NK-92 (cell line): Measurements from ENCODE around the gene GNB1L.

ENCODE experiments used
- DNase-seq: peaks from one replicate; lab custom pipeline; 2025; ENCODE audit not compliant: unreplicated experiment; lab: John Stamatoyannopoulos, UW

The GNB1L gene

DNA sequence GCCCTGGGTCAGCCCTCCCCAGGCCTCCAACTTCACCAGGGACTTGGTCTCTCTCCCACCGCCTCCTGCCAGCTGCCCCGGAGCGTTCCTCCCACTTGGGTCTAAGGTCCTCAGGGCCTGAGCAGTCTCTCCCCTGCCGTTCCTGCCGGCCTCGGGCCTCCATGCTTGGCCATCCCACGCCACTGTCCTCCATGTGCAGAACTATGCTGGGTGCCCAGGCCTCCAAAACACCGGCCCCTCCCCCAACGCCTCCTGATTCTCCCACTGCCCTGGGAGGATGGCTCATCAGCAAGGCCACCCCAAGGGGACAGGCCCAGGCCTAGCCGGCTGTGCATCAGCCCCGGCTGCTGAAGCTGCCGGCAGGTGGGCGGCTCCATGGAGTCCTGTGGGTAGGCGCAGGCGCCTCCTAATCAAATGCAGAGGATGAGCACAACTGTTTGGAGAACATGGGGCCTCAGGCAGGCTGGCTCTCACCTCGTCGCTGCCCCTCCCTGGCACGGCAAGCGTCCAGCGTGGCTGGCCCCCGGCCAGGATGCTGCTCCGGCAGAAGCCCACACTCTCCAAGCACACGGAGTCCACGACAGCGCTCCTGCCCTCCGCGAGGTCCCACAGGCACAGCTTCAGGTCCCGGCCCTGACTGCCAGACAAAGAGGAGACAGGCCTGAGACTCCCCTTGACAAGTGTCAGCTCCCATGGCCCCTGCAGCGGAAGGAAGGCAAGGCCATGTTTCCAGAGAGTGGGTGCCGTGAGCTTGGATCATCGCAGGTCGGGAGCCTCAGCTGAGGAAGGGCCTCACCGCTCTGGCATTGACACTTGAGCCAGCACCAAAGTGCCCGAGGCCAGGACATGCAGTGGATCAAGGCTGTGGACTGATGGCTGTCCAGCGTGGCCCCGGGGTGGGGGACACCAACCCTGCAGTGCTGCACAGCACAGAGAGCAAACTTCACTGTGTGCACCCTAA lies 42.6 kb downstream of the GNB1L start:
- no peak for DNase-seq

DNA sequence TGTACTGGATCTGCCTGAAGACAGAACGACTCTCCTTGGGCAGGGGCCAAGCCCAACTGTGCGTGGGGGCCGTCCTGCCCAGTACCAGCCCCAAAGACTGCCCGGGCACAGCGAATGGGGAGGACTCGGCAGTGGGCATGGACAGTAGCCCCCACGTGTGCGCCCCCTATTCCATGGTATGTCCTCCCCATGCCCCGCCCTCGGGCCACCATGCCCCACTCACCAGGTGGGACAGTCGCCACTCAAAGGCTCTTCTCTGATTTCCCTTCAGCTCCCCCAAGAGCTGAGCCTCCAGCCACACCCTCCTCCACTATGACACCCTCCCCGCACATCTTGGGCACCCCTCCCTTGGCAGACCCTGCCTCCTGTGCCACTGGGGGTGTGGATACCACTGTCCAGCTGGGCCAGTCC lies 43.5 kb downstream of the GNB1L start:
- DNase-seq: no peak

DNA sequence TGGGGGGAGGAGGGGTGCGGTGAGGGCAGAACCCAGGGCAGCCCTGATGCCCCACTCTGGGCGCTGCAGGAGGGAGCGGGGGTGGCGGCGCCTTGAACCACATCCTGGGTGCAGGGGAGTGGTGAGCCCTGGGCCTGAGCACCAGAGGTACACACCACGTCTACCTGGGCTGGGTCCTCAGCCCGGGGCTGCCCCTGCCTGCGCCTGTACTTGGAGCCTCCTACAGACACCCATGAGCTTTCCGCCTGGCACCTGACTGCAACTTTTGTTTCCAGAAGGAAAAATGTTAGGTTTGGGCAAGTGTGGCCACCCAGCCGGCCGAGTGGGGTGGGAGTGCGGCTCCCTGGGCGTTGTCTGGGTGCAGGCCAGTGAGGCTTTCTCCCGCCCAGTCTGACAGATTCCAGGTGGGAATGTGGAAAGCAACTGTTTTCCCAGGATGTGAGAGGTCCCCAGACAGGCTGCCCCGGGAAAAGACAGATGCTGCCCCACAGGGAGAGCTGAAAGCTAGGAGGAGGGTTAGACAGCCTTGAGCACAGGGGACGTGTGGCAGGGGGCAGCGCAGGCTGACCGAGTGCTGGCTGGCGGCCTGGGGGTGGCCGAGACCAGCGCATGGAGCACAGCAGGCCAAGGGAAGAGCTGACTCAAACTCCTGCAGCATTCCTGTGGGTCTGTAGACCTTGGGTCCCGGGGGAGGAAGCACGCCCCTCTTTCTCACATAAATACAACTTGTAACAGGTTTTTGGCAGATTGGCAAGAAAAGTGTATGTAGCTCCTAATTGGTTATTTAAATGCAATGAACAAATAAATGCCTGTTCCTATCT lies 44.1 kb downstream of the GNB1L start:
- DNase-seq: no peak

DNA sequence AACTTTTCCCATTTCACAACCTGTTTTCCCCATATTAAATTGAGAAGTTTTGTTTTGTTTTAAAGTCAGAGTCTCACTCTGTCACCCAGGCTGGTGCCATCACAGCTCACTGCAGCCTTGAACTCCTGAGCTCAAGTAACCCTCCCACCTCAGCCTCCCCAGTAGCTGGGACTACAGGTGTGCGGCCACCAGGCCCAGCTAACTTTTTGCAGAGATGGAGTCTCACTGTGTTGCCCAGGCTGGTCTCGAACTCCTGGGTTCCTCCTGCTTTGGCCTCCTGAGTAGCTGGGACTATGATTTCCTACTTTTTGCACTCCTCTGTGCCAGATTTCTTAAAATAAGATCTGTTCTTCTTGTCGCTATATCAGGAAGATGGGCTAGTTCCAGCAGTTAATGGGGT lies 44.9 kb downstream of the GNB1L start:
- no peak for DNase-seq

DNA sequence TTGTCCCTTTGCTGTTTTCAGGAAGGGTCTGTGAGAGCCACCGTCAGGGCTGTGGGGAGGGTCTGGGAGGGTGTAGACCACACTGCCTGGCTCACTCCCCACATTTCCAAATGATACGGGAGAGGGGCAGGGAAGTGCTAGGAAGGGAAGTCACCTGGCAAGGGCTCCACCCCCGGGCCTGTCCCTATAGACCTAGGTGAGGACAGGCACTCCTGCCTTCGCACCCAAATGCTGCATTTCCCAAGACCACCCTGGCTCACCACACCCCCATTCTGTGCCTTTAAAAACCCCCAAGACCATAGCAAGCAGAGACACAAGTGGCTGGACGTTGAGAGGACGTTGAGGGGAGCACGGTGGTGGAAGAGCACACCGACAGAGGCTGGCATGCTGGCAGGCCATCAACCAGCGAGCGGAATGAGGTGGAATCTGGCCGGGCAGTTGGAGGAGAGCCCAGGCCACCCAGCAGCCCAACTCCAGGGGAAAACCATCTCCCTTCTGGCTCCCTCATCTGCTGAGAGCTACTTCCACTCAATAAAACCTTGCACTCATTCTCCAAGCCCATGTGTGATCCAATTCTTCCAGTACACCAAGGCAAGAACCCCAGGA lies 45.7 kb downstream of the GNB1L start:
- DNase-seq: no peak

DNA sequence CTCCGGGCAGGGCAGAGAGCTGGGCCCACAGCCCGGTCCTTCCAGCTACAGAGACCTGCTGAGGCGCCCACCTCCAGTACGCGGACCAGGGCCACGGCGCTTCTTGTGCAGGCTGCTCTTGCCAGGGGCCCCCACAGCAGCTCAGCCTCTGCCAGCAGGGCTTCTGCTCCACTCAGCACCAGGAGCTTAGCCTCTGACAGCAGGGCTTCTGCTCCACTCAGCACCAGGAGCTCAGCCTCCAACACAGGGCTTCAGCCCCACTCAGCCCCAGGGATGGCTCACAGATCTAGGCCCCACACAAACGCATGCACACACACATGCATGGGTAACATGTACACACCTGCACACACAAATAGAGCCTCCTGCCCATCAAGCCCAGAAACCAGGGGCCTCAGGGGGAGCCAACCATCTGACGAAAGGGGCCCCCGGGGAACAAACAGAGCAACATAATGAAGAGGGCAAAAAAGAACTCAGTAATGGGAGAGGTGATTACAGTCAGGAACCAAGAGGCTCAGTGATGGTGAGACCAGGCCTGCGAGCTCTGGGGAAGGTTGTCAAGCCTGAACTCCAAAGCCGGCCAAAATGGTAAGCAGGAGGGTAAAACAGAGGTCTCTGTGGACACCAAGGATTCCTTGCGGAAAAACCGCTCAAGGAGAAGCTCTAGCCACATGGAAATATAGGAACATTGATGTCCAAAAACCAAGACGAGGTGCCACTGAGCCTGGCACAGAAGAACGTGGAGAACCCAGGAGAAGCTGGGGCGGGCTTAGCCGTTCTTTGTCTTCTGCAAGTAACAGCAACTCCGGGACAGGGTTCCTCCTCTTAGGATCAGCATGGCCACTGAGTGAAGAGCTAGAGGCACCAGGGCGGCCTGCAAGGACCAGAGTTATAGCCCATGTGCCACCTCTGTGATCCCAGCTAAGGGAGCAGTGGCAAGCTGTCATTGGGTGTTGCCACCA lies 46.5 kb downstream of the GNB1L start:
- DNase-seq: no peak

DNA sequence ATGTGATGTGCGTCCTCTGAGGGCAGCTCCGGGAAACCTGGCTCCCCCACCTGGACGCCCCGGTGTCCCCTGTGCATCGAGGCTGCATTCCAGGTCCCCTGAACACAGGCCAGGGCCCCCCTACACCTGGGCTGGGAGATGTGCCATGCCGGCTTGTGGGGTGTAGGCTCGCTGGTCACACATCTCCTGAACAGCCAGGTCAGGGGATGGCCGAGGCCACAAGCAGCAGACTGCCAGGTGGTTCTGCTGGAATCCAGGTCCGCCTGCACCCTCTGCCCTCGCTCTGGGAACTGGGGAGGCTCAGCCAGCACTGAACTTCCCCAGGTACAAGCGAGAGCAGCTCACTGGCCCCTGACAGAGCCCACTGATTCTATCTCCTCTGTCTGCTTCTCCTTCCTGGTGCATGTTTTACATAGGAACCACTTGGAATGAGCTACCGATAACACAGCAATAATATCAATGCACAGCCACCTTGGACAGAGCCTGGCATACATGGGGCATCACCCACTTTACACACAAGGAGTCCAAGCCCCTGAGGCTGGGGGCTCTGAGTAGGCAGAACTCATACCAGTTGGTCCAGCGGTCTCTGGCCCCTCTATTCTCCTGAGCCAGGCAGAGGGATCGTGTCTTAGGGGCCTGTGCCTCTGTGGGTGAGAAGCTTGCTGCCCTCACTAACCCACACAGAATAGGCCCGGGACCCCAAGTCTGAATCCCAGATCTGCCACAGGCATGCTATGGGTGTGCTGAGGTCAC lies 47.3 kb downstream of the GNB1L start:
- no peak for DNase-seq

DNA sequence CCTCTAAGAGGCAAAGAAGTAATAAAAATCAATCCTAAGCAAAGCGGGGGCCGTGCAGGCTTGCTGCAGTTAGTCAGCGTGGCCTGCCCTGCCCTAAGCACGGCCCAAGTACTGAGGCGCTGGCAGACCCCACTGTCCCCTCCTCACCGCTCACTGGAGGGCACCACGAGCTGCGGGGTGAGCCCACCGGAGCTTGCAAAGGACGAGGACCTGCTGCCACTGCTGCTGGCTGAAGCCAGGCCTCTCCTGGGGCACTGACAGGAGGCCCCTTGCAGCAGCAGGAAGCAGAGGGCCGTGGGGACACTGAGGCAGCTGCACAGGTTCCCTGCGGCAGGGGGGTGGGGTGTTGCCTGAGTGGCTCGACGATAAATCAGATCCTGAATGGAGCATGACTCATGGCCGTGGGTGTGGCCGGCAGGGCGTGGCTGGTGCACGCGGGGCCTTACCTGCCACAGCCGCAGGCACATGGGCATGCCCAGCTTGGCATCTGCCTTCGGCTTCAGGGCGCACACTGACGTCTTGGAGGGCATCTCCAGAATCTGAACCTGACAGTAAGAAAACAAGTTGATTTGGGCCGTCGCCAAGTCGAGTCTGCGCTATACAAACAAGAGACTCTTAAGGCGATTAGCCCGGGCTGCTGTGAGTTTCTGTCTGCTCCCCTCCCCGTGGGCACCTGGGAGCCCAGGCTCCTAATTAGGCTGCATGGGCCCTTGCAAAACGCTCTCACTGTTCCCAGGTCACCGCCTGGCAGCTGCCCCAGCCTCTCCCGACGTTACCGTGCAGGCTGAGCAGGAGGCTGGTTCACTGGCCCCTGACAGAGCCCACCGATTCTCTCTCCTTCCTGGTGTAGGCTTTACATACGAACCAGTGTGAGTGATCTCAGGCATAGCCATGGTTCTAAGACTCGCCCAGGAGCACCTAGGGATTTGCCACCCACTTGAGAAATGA lies 48.2 kb downstream of the GNB1L start:
- no peak for DNase-seq

DNA sequence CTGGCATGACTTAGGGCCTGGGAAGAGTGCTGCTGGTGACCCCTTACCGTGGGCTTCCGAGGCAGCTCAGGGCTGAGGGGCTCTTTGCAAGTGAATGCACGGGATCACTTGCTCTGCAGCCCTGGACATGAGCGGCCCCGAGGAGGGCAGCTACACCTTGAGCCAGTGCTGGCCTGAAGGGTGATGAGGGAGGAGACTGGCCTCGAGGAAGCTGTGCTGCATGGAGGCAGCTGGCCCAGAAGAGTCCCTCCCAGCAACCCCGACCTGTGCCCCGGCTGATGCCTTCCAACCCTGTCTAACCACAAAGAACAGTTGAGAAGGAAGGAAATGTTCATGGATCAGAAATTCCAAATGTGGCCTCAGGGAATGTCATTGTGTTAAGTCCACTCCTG lies 48.9 kb downstream of the GNB1L start:
- DNase-seq: no peak

DNA sequence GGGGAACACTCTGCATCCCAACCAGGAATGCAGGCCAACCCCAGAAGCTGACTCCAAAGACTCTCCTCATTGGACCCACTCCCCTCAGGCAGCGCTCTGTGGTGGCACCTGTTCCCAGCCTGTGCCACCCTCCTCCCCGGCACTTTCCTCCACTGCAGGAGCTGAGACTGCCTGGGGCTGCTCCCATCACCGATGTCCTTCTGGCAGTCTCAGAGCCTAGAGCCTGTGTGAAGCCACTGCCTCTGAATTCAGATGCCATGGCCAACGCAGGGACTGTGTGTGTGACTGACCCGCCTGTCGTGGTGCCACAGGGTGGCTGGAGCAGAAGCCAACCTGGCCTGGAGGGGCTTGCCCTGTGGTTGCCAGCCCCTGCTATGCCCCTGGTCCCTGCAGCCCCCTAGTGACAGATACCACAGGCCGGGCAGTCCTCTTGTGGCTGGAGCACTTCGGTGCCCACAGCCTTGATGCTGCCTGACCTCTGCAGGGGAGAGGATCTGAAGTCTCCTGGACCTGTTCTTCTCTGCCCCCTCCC lies 50.9 kb downstream of the GNB1L start:
- no peak for DNase-seq

DNA sequence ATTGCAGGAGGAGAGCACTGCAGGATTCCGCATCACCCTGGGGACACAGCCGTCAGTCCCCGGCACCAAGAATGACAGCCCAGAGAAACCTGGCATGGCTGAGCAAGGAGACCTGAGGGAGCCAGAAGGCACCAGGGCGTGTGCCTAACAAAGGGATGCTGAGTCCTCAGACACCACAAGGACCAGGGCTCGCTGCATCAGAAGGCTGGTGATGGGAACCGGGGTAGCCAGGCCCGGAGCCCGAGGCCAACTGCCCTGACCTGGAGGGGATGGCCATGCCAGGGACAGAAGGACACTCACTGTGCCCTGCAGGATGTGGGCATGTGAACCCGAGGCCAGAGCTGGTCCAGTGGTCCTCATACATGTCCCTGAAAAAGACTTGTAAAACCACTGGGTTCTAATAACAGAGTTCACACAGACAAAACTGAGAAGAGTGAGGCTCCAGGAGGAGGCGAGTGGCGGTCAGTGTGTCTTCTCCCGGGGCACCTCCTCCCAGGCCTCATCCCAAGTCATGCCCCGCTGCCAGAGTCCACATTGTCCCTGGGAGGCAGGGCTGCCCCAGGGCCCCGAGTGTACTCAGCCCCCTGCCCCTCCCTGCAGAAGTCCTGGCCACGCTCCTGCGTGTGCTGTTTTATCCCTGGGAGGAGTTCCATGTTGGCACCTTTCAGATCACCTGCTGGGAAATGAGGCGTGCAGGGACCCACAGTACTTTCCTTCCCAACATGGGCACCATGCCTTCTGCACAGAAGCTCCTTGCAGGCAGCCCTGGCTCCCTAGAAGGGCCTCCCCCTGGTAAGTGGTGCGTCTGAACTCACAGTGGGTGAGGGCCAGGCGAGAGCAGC lies 51.6 kb downstream of the GNB1L start:
- no peak for DNase-seq

DNA sequence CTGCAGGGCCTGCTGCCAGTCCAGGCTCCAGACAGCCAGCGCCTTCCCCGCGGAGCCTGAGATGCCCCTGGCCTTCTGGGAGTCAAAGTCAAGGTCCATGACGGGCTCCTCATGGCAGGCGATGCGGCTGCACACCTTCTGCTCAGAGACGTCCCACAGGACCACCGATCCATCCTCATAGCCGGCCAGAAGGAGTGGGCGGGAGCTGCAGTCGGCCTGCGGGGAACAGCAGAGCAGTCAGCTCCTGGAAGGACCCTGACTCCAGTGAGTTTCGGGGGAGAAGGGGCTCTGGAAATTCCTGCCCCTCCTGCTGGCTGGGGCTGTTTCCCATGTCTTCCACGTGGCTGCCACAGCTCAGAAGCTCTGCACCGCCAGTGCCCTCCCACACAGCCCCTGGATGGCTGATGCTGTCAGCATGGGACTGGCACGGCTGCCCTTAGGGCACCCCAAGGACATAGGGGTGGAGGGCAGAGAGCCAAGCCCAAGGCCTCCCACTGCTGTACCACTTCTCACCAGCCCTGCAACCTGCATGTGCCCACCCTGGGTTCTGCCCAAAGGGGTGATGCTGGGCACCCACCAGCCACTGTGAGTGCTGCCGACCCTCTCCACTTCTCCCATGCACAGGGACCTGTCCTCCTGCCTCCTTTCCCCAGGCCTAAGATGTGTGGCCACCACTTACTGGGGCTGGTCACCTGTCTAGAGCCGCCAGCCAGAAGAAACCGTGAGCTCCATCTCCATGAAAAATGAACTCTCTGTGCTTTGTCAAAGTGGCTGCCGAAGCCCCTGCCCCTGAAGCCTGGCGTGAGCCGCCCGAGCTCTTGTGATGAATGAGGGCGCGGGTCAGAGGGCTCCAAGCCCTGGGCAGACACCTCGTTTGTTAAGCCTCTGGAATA lies 52.4 kb downstream of the GNB1L start:
- no peak for DNase-seq

DNA sequence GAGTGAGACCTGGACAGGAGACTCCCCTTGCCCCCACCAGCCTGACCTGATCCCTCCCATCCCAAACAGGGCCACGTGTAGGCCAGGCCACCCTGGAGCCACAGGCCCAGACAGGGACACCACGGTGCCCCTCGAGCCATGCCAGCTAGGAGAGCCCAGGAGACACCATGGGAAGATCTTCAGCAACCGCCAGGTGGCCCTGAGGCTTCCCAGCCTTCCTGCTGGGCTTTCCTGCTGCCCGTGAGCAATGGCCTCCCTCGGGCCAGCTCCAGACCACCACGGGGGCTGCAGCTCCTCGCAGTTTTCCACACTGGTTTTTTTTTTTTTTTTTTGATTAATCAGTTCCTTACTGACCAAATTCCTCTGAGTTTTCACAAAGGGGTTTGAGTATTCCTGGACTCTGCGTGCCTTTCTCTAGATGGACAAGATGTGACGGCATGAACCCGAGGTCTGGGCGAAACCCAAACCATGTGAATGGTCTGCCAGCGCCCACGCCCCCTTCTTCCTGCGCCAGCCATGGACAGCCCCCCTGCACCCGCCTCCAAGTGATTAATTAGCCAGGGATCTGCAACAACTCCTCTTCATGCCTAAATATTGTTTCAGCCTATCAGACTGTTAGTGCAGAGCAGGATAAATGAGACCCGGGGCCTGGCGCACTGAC lies 53.2 kb downstream of the GNB1L start:
- no peak for DNase-seq

DNA sequence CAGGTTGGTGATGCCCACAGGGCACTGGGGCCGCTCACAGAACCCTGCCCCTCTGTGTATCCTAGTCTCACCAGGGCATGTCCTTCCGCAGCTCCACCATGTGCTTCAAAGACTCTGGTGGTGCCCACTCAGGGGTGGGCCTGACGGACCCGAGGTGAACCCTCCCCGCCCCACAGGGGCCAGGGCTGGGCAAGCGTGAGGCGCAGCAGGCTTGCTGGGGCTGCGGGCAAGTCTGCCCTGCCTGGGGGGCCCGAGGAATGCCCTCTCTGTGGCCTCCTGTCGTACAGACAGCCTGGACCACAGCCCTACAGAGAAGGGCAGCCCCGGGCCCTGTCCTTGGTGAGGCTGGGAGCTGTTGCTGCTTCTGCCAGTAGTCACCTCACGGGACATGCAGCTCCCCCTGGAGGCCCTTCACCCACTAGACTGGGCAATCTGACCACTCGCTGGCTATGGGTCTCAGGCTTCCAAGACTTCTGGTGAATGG lies 53.9 kb downstream of the GNB1L start:
- no peak for DNase-seq

DNA sequence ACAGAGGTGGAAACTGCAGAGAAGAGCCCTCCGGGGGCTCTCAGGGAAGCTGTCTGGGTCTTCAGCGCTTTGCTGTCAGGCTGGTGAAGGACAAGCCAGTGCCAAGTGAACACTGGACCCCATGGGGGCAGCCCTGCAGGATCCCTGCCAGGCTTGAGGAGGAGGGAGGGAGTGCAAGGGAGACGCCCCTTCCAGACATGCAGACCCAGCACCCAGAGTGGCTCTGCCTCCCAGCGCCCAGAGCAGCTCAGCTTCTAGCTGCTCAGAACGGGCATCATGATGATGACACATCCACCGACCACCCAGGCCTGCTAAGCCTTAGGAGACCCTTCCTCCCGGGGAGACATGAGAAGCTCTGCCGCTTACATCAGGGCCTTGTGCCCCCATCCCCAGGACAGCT lies 54.4 kb downstream of the GNB1L start:
- DNase-seq: no peak
